Neutrophil (primary cell): ENCODE measurements around the gene ISM2.
A peak's percentile ranks its signal among the peaks of the same experiment; 100 is the strongest.
"Not testable (repeated sequence)": the region's sequence is repeated elsewhere in the genome, so short reads cannot be mapped to it uniquely, and the experiment has no call there.

Source experiments
- H3K27ac ChIP-seq: fragments of 200-600 bp; sonication (generic); 2 replicates; pipeline ENCODE4 v1.5.1; 2016; ENCODE audit warnings: mild to moderate bottlenecking, moderate library complexity
- H3K27me3 ChIP-seq: fragments of 200-600 bp; sonication (generic); 2 replicates; pipeline ENCODE4 v1.6.0; 2016; ENCODE audit warnings: mild to moderate bottlenecking
- H3K36me3 ChIP-seq: fragments of 200-600 bp; sonication (generic); 2 replicates; pipeline ENCODE4 v1.5.1; 2017
- H3K4me1 ChIP-seq, 2 experiments: fragments of 200-600 bp in 1 of 2; sonication (generic) in 1 of 2; 1 replicate in 1 of 2; 2 replicates in 1 of 2; pipeline versions ENCODE4 v1.5.1 to v1.6.1; 2013 to 2016; ENCODE audit warnings: low read depth in 1 of 2, low read length in 1 of 2, mild to moderate bottlenecking in 1 of 2, moderate library complexity in 1 of 2; ENCODE audit not compliant: control insufficient read depth in 1 of 2, insufficient read depth in 1 of 2
- H3K4me3 ChIP-seq, 2 experiments: fragments of 200-600 bp in 1 of 2; sonication (generic) in 1 of 2; 1 replicate in 1 of 2; 2 replicates in 1 of 2; pipeline ENCODE4 v1.5.1; 2013 to 2016; ENCODE audit warnings: low read depth in 1 of 2, low read length in 1 of 2, mild to moderate bottlenecking in 1 of 2, moderate library complexity in 1 of 2
- H3K9me3 ChIP-seq: fragments of 200-600 bp; sonication (generic); 2 replicates; pipeline ENCODE4 v1.5.1; 2016
- CTCF ChIP-seq: fragments of 200-600 bp; sonication (generic); IDR thresholded peaks from 2 replicates; pipeline ENCODE4 v1.5.1; 2016; ENCODE audit warnings: antibody characterized with exemption

Gene ISM2

GRCh38 chr14:77498120-77498979 is at the start of gene ISM2:
Gene ISM2 (minus strand): TSS chr14:77498816. CDS start chr14:77498793, 23 bp downstream.
- H3K4me1 ChIP-seq, result peaks cover 13 to 17% of the 10 kb centered on the region in 2 experiments
- H3K27me3 ChIP-seq, result peaks cover 68% of the 10 kb centered on the region
- no peaks in the 10 kb centered on the region for H3K9me3 ChIP-seq
- peak within 1 kb of the TSS; percentile 15 to 56 for H3K4me3 ChIP-seq
- H3K27ac ChIP-seq, result no peak within 1 kb of the TSS
- TF ChIP-seq CTCF, result no peak
- H3K36me3 ChIP-seq, result no peaks in the 10 kb centered on the region

- no peaks in the 10 kb centered on the region for H3K4me1 ChIP-seq
- H3K9me3 ChIP-seq, result no peaks in the 10 kb centered on the region
- no peak overlapping the region for H3K4me3 ChIP-seq
- H3K27me3 ChIP-seq, result no peaks in the 10 kb centered on the region
- no peak overlapping the region for H3K27ac ChIP-seq
- TF ChIP-seq CTCF, result no peak
- peaks cover 91% of the 10 kb centered on the region for H3K36me3 ChIP-seq
Observed at GRCh38 chr14:77547512-77548180, 49.0 kb upstream of the ISM2 start.

GRCh38 chr14:77545171-77545570 is 46.6 kb upstream of the ISM2 start:
- not testable (repeated sequence) for H3K27me3 ChIP-seq, H3K9me3 ChIP-seq, H3K27ac ChIP-seq, H3K4me1 ChIP-seq, H3K4me3 ChIP-seq
- peaks cover 84% of the 10 kb centered on the region for H3K36me3 ChIP-seq

GRCh38 chr14:77544571-77544970 is 46.0 kb upstream of the ISM2 start:
- H3K36me3 ChIP-seq, result peaks cover 82% of the 10 kb centered on the region
- H3K4me3 ChIP-seq, result no peak overlapping the region
- H3K9me3 ChIP-seq, result no peaks in the 10 kb centered on the region
- no peaks in the 10 kb centered on the region for H3K27me3 ChIP-seq
- TF ChIP-seq CTCF, result no peak
- peaks cover 0 to 4% of the 10 kb centered on the region in 2 experiments for H3K4me1 ChIP-seq
- no peak overlapping the region for H3K27ac ChIP-seq

GRCh38 chr14:77543637-77544334 is 45.2 kb upstream of the ISM2 start:
- Histone ChIP-seq H3K4me3 (no peak overlapping the region), H3K4me1 (peaks cover 0 to 5% of the 10 kb centered on the region in 2 experiments), H3K27ac (no peak overlapping the region), H3K36me3 (peaks cover 76% of the 10 kb centered on the region), H3K27me3 (no peaks in the 10 kb centered on the region), H3K9me3 (no peaks in the 10 kb centered on the region)
- no peak for TF ChIP-seq CTCF
